ENCODE results near the gene RSL24D1.
"Not testable (repeated sequence)": the region's sequence is repeated elsewhere in the genome, so short reads cannot be mapped to it uniquely, and the experiment has no call there.

RSL24D1 gene

GRCh38 chr15:55183679-55184078 is 13.1 kb downstream of the RSL24D1 start:
- Mint-ChIP-seq H3K9me3 (no peaks in the 10 kb centered on the region), H3K4me3 (no peak overlapping the region), H3K27ac (peak overlapping the region; percentile 7), H3K27me3 (no peaks in the 10 kb centered on the region), H3K36me3 (ENCODE audit: low read depth) (peaks cover 95% of the 10 kb centered on the region), H3K4me1 (ENCODE audit: low read depth) (peaks cover 37% of the 10 kb centered on the region)
- DNase-seq: no peak

DNA sequence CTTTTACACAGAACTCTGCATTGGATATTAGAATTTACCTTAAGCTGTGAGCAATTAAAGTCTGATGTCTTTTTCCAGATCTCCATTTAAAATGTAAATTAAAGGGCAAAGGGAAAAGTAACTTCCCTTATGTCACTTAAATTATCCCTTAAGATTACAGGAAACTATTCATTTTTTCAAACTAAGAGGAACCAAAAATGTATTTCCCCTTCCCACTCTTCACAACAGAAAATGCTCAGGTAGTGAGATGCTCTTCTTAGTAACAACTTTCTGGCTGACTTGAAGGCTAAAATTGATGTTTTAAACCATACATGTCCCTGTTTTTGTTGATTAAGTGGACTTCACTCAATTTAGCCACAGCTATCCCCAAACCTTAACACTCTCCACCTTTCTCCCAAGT is 17.6 kb downstream of the RSL24D1 start:
- no peaks in the 10 kb centered on the region for H3K9me3 Mint-ChIP-seq
- H3K4me1 Mint-ChIP-seq (ENCODE audit: low read depth): peaks cover 4% of the 10 kb centered on the region
- no peak for DNase-seq
- H3K36me3 Mint-ChIP-seq (ENCODE audit: low read depth): peaks cover 90% of the 10 kb centered on the region
- H3K4me3 Mint-ChIP-seq: no peak overlapping the region
- H3K27ac Mint-ChIP-seq: no peak overlapping the region
- H3K27me3 Mint-ChIP-seq: no peaks in the 10 kb centered on the region

DNA sequence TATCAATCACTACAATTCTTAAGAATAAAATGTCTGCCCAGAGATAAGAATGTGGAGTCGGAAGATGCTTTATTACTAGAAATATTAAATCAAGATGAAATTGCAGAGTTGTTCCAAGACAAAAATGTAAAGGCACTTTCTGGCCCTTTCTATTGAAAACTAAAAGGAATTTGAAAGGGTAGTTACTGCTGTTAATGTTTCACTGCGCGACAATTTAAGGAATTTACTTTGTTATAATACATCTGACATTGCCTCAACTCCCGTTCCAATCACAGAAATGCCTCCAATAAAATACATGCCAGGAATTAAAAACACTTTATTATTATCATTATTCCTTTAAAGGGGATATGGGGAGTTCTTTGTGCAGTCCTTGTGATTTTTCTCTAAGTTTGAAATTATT is 26.4 kb downstream of the RSL24D1 start:
- Mint-ChIP-seq H3K4me1 (ENCODE audit: low read depth) (no peaks in the 10 kb centered on the region), H3K36me3 (ENCODE audit: low read depth) (peaks cover 12% of the 10 kb centered on the region), H3K9me3 (no peaks in the 10 kb centered on the region), H3K27ac (no peak overlapping the region), H3K4me3 (no peak overlapping the region), H3K27me3 (no peaks in the 10 kb centered on the region)
- DNase-seq: no peak

- DNase-seq: peak; percentile 62
- H3K36me3 Mint-ChIP-seq (ENCODE audit: low read depth): no peaks in the 10 kb centered on the region
- H3K27me3 Mint-ChIP-seq: no peaks in the 10 kb centered on the region
- H3K27ac Mint-ChIP-seq: no peak overlapping the region
- H3K4me1 Mint-ChIP-seq (ENCODE audit: low read depth): no peaks in the 10 kb centered on the region
- no peak overlapping the region for H3K4me3 Mint-ChIP-seq
- no peaks in the 10 kb centered on the region for H3K9me3 Mint-ChIP-seq
Observed at GRCh38 chr15:55168350-55168974, 28.3 kb downstream of the RSL24D1 start.

- H3K9me3 Mint-ChIP-seq: no peaks in the 10 kb centered on the region
- H3K36me3 Mint-ChIP-seq (ENCODE audit: low read depth): no peaks in the 10 kb centered on the region
- H3K4me1 Mint-ChIP-seq (ENCODE audit: low read depth): no peaks in the 10 kb centered on the region
- H3K27me3 Mint-ChIP-seq: no peaks in the 10 kb centered on the region
- H3K27ac Mint-ChIP-seq: no peak overlapping the region
- DNase-seq: no peak
- H3K4me3 Mint-ChIP-seq: no peak overlapping the region
Observed at GRCh38 chr15:55164284-55164683, 32.5 kb downstream of the RSL24D1 start.

- H3K36me3 Mint-ChIP-seq (ENCODE audit: low read depth): no peaks in the 10 kb centered on the region
- H3K27ac Mint-ChIP-seq: no peak overlapping the region
- H3K4me1 Mint-ChIP-seq (ENCODE audit: low read depth): no peaks in the 10 kb centered on the region
- no peak for DNase-seq
- H3K27me3 Mint-ChIP-seq: no peaks in the 10 kb centered on the region
- no peak overlapping the region for H3K4me3 Mint-ChIP-seq
- H3K9me3 Mint-ChIP-seq: no peaks in the 10 kb centered on the region
Observed at GRCh38 chr15:55151631-55152030, 45.1 kb downstream of the RSL24D1 start.

DNA sequence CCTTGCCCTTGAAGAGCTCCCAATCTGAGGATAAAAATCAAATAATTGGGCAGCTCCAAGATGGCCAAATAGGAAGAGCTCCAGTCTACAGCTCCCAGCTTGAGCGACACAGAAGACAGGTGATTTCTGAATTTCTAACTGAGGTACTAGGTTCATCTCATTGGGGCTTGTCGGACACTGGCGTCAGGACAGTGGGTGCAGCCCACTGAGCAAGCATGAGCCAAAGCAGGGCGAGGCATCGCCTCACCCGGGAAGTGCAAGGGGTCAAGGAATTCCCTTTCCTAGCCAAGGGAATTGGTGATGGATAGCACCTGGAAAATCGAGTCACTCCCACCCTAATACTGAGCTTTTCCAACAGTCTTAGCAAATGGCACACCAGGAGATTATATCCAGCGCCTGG is 53.6 kb downstream of the RSL24D1 start:
- H3K36me3 Mint-ChIP-seq (ENCODE audit: low read depth); H3K4me3 Mint-ChIP-seq; H3K27me3 Mint-ChIP-seq; H3K4me1 Mint-ChIP-seq (ENCODE audit: low read depth); DNase-seq; H3K27ac Mint-ChIP-seq: not testable (repeated sequence)
- H3K9me3 Mint-ChIP-seq: peaks cover 15% of the 10 kb centered on the region

GRCh38 chr15:55133972-55134371 is 62.8 kb downstream of the RSL24D1 start:
- H3K27ac Mint-ChIP-seq: no peak overlapping the region
- peaks cover 21% of the 10 kb centered on the region for H3K9me3 Mint-ChIP-seq
- H3K4me1 Mint-ChIP-seq (ENCODE audit: low read depth): no peaks in the 10 kb centered on the region
- no peaks in the 10 kb centered on the region for H3K36me3 Mint-ChIP-seq (ENCODE audit: low read depth)
- DNase-seq: no peak
- peaks cover 17% of the 10 kb centered on the region for H3K27me3 Mint-ChIP-seq
- H3K4me3 Mint-ChIP-seq: no peak overlapping the region

DNA sequence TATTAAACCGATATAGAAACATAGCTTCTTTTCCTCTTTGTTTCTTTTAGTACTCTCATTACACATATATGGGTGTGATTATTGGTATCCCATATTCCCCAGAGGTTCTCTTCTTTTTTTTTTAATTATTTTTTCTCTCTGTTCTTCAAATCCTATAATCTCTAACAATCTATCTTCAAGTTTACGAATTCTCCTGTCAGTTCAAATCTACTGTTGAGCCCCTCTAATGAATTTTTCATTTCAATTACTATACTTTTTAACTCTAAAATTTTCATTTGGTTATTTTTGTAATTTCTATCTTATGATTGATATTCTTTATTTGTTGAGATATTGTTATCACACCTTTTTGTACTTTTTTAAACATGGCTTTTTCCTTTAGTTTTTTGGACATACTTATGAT is 64.1 kb downstream of the RSL24D1 start:
- no peaks in the 10 kb centered on the region for H3K4me1 Mint-ChIP-seq (ENCODE audit: low read depth)
- no peak for DNase-seq
- H3K4me3 Mint-ChIP-seq: no peak overlapping the region
- H3K27me3 Mint-ChIP-seq: peaks cover 11% of the 10 kb centered on the region
- H3K27ac Mint-ChIP-seq: no peak overlapping the region
- peaks cover 17% of the 10 kb centered on the region for H3K9me3 Mint-ChIP-seq
- H3K36me3 Mint-ChIP-seq (ENCODE audit: low read depth): no peaks in the 10 kb centered on the region

All from activated T-cell treated with anti-CD3 and anti-CD28 coated beads, Interleukin-2, amount 50 U/mL, for 24 hours (primary cell).